Measurements from ENCODE around the gene PLCD1. TPM values are rescaled to one million over a fixed set of nuclear protein-coding genes. Genes with fewer than 3 reads are reported as not detected.
"Not testable (repeated sequence)": the region's sequence is repeated elsewhere in the genome, so short reads cannot be mapped to it uniquely, and the experiment has no call there.

PLCD1 gene
- 10 to 100 TPM; 11.1 to 22.4 (median 17.6) TPM for total RNA-seq (2021; fragmentation: NEBNext Ultra II Directional; extraction: Animal tissue kit (Norgen Biotek cat#: 25700))
- long read RNA-seq, transcript PLCD1-201 (15 exons, 2,769 nt), result major isoform, 8 of 18 reads
- long read RNA-seq, partial matches to known transcripts, result 5 of 18 reads
- long read RNA-seq, other reads (novel, unspliced or antisense), result 2 of 18 reads

- Mint-ChIP-seq H3K4me1 (ENCODE audit: low read depth) (peaks cover 33% of the 10 kb centered on the region), H3K9me3 (no peaks in the 10 kb centered on the region), H3K36me3 (ENCODE audit: low read depth) (no peaks in the 10 kb centered on the region), H3K27me3 (ENCODE audit: insufficient read depth) (peaks cover 4% of the 10 kb centered on the region; the same call in 1 of the 2 replicates), H3K27ac (peak within 1 kb of the TSS; percentile 69), H3K4me3 (peak within 1 kb of the TSS; percentile 77)
- peak; percentile 28 for DNase-seq
- TF ChIP-seq CTCF (IDR thresholded peaks at IDR 0.05), result no peak
Measured at GRCh38 chr3:38029400-38030125, at the start of gene PLCD1. Gene PLCD1, minus strand, starts transcription at chr3:38029642. Its CDS starts 103 bp downstream, at chr3:38029539.

DNA sequence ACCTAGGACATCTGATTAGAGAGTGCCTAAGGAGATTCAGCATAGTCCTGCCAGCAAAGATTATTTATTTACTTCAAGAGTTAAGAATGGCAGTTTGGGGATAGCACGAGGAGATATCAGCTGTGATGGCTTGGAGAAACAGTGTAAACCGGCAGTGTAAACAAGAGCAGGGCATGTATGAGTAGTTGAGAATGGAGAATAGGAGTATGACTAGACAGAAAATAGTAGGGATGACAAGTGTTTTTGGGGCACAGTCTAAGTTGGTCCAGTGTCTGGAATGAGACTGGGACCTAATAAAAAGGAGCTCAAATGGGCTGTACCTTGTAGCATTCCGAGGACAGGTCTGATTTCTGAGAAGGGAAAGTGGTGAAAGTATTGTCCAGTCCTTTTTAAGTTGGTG, 47.6 kb upstream of the PLCD1 start:
- peaks cover 34% of the 10 kb centered on the region for H3K27me3 Mint-ChIP-seq (ENCODE audit: insufficient read depth)
- not testable (repeated sequence) for H3K36me3 Mint-ChIP-seq (ENCODE audit: low read depth); H3K9me3 Mint-ChIP-seq; DNase-seq; H3K4me3 Mint-ChIP-seq; H3K27ac Mint-ChIP-seq; H3K4me1 Mint-ChIP-seq (ENCODE audit: low read depth)

DNA sequence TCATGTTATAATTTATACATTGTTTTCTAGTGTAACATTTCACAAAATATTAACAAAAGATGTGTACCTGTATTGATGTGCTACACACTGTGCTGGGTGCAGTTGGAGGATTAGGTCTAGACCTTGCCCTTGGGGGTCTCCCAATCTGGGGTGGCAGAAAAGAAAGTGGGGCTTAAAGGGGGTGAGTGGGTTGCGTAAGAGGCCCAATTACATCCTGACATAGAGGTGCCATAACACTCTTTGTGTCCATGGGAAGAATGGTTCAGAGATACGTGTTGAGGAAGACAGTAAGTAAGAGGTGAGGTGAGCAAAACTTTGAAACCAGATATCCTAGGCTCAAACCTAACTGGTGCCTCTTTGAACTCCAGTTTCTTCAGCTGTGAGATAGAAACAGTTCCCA, 40.6 kb upstream of the PLCD1 start:
- Mint-ChIP-seq H3K4me3 (no peak overlapping the region), H3K27me3 (ENCODE audit: insufficient read depth) (peaks cover 6% of the 10 kb centered on the region), H3K9me3 (no peaks in the 10 kb centered on the region; the same call in 1 of the 2 replicates), H3K27ac (no peak overlapping the region), H3K4me1 (ENCODE audit: low read depth) (no peaks in the 10 kb centered on the region; the same call in 1 of the 2 replicates), H3K36me3 (ENCODE audit: low read depth) (no peaks in the 10 kb centered on the region)
- no peak for TF ChIP-seq CTCF (IDR thresholded peaks at IDR 0.05)
- no peak for DNase-seq

- no peak for TF ChIP-seq CTCF (IDR thresholded peaks at IDR 0.05)
- Mint-ChIP-seq H3K36me3 (ENCODE audit: low read depth) (no peaks in the 10 kb centered on the region), H3K27me3 (ENCODE audit: insufficient read depth) (no peaks in the 10 kb centered on the region; the same call in none of the 2 replicates), H3K4me3 (no peak overlapping the region), H3K9me3 (no peaks in the 10 kb centered on the region; the same call in 1 of the 2 replicates), H3K4me1 (ENCODE audit: low read depth) (no peaks in the 10 kb centered on the region), H3K27ac (no peak overlapping the region)
- DNase-seq, result peak; percentile 7
Measured at GRCh38 chr3:38067508-38068233, 38.2 kb upstream of the PLCD1 start.

GRCh38 chr3:38064453-38064852, 35.0 kb upstream of the PLCD1 start:
- DNase-seq; H3K36me3 Mint-ChIP-seq (ENCODE audit: low read depth); H3K4me1 Mint-ChIP-seq (ENCODE audit: low read depth); H3K9me3 Mint-ChIP-seq; H3K4me3 Mint-ChIP-seq; H3K27ac Mint-ChIP-seq: not testable (repeated sequence)
- H3K27me3 Mint-ChIP-seq (ENCODE audit: insufficient read depth), result peaks cover 15% of the 10 kb centered on the region

GRCh38 chr3:38062809-38063208, 33.4 kb upstream of the PLCD1 start:
- DNase-seq, result no peak
- no peaks in the 10 kb centered on the region for H3K4me1 Mint-ChIP-seq (ENCODE audit: low read depth)
- TF ChIP-seq CTCF (IDR thresholded peaks at IDR 0.05), result no peak
- no peak overlapping the region for H3K27ac Mint-ChIP-seq
- no peak overlapping the region for H3K4me3 Mint-ChIP-seq
- peaks cover 21% of the 10 kb centered on the region for H3K27me3 Mint-ChIP-seq (ENCODE audit: insufficient read depth)
- H3K36me3 Mint-ChIP-seq (ENCODE audit: low read depth), result no peaks in the 10 kb centered on the region; the same call in 1 of the 2 replicates
- H3K9me3 Mint-ChIP-seq, result no peaks in the 10 kb centered on the region; the same call in 1 of the 2 replicates

All from HFFc6 (cell line).